SHP77 treated with DMSO at 0.1 percent for 48 hours (cell line): ENCODE data around the gene OR6C76.
"Not testable (repeated sequence)": the region's sequence is repeated elsewhere in the genome, so short reads cannot be mapped to it uniquely, and the experiment has no call there.

Experiments
- DNase-seq: peaks from one replicate; lab custom pipeline; 2025; lab: John Stamatoyannopoulos, UW

Gene OR6C76

DNA sequence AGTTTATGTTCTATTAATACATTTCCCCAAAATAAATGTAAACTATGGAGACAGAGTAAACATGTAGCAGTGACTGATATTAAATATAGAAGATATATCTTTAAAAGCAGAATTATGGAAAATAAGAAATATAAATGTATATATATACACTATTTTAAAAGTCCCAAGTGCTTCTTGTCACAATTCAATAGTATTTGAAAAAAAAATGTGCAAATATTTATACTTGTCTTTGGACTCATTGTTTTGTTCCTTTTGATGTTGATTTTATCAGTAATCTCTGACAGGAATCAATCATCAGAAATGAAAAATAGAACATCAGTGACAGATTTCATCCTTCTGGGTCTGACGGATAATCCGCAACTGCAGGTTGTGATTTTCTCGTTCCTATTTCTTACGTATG lies at the start of gene OR6C76:
Gene OR6C76 (plus strand): TSS at position 301 of the 400 bp plus-strand sequence. CDS start 0 bp downstream, at position 301.
- DNase-seq: no peak

DNA sequence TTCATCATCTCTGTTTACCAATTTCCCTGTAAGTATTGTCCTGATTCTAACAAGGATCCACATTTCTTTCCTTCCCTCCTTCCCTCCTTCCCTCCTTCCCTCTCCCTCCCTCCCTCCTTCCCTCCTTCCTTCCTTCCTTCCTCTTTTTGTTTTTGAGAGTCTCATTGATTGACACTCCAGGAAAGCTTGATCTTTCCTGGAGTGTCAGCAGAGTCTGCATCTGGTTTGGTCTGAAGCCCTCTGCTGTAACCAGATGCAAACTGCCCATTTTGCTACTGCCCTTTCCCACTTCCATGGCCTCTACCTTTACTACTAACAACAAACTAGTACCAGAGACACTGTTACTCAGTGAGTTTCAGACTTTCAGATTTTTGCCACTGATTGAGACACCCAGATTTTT lies 40.2 kb upstream of the OR6C76 start:
- DNase-seq: no peak

DNA sequence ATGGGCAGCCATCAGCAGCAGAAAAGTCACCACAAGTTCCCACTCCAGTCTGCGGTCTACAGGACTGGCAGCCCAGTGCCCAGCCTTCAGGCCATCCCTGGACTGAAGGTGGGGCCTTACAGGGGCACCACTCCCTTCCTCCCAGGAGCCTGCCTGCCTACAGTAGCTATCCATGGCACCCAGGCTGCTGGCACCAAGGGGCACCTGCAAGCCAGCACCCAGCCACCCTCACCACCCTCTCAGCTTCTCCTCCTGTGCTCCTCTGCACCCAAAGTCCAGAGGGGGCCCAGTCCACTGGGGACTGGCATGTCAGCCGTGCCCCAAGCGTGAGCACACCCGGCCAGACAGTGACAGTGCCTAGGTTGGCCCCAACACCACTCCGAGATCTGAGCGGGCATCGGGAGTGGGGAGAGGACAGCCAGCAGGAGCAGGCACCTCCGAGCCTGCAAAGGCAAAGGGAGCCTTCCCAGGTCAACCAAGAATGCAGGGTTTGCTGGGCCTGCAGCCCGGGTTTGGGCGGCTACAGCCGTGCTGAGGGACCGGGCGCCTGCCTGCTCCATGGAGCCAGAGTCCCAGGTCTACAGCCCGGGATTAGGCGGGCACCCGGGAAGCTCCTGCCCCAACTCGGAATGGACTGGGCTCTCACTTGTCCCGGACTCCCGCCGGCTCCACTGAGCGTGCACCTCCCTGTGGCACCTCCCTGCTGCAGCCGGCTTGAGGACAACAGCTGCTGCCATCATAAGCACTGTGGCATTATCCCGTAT lies 33.8 kb upstream of the OR6C76 start:
- DNase-seq: no peak

DNA sequence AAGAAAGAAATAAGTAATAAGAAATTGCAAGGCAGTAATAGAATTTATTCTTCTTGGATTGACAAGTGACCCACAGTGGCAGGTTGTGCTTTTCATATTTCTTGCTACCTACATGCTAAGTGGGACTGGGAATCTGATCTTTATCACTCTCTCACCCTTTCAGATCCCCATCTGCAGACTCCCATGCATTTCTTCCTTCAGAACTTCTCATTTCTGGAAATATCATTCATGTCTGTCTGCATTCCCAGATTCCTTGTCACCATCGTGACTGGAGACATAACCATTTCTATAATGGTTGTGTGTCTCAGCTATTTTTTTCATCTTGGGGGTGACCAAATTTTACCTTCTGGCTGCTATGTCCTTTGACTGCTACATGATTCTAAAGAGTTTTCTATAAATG lies 29.7 kb upstream of the OR6C76 start:
- no peak for DNase-seq

DNA sequence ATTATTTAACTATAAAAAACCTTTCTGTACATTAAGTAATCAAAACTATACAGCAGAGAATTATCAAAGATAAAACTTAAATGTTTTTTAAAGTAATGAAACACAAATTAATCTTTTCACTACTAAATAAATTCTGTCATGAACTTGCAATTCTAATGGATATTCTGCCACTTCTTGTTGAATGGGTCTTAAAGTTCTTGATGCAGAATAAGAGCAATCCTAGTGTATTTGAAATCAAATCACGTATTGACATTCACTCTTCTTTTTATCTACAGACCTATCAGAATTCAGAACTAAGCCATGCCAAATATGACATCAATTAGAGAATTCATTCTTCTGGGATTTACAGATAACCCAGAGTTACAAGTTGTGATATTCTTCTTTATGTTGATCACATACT lies 25.8 kb upstream of the OR6C76 start, which contains the start of gene OR6C65:
Gene OR6C65 (plus strand): TSS at position 301 of the 400 bp plus-strand sequence. CDS start 0 bp downstream, at position 301.
- no peak for DNase-seq

DNA sequence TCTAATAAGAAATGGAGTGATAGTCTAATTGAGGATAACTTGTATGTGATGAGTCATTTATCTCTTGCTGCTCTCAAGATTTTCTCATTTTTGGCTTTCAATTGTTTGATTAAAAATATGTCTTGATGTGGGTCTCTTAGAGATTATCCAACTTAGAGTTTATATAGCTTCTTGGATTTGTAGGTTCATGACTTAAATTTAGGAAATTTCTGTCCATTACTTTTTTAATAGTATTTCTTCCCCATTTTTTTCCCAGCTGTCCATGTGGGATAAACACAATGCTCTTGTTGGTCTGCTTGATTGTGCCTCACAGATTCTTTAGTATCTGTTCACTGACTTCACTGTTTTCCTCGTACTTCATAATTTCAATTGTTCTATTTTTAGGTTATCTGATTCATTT lies 18.2 kb upstream of the OR6C76 start:
- DNase-seq: no peak

DNA sequence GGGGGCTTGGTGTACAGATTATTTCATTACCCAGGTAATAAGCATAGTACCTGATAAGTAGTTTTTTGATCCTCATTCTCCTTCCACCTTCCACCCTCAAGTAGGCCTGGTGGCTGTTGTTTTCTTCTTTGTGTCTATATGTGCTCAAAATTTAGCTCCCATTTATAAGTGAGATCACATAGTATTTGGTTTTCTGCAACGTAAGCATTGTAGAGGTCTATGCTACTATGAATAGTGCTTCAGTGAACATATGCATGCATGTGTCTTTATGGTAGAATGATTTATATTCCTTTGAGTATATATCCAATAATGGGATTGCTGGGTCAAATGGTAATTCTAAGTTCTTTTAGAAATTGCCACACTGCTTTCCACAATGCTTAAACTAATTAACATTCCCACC lies 16.9 kb upstream of the OR6C76 start:
- DNase-seq: not testable (repeated sequence)

DNA sequence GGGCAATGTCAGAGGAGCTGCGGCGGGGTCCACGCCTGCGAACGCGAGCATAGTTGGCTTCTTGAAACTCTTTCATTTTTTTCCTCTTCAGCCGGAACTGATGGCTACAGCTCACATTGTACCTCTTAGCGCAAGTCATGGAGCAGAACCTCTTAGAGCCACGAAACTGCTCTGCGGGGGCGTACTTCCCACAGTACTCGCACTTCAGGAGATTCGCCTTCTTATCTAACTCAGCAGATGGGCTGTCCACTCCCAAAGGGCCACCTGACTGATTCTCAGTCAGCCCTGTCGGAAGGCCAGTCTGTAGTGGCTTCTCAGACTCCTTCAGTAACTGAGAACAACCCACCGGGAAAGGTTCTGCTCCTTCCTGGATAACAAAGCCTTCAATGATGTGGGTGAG lies 13.9 kb upstream of the OR6C76 start:
- not testable (repeated sequence) for DNase-seq

DNA sequence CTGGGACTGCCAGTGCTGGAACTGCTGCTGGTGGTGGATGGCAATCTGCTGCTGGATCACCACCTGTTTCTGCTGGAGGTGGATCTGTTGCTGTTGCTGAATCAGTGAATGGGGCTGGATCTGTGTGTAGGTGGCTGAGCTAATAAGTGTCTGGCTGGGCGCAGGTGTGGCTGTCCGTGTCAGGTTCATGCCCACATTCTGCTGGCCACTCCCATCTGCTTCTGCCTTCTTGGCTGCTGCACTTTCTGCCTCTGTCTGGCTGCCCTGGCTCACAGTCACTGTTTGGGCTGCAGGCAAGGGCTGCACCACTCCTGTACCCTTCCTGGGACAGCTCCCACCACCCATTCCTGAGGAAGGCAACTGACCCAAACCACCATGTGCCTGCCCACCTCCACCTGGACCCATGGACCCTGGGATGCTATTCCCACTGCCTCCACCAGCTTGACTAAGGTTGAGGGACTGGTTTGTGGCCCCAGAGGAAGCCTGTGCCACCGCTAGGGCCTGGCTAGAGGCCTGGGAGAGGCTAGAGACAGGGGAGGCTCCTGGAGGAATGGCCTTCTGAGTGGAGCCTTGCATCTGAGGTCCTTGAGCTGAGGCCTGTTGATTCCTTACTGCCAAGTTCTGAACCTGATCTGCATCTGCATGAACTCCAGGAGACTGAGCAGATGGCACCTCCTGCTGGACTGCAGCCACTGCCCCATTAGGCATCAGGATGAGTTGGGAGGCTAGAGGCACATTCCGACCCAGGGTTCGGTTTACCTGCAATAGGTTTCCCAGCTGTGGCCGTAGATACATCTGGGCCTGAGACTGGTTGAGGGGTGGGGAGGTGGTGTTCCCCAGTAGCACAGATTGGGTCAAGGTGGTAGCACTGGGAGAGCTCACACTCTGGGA lies 12.3 kb upstream of the OR6C76 start:
- DNase-seq: not testable (repeated sequence)

DNA sequence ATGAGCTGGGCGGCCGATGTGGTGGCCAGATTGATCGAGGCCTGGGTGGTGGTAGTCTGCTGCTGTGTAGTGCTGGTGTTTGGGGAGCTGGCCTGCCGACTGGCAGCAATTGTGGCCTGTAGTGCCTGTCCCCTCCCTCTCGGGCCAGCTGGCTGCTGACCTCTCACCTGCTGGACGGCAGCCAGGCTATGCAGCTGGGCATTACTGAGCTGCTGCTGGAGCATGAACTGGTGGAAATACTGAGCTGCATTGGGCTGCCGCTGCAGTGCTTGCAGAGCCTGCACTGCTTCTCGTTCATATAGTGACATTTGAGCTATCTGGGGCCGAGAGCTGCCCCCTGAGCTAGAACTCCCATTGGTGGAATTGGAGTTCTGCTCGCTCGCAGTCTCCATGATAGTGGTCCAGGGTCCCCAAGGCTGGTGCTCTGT lies 11.6 kb upstream of the OR6C76 start:
- not testable (repeated sequence) for DNase-seq

DNA sequence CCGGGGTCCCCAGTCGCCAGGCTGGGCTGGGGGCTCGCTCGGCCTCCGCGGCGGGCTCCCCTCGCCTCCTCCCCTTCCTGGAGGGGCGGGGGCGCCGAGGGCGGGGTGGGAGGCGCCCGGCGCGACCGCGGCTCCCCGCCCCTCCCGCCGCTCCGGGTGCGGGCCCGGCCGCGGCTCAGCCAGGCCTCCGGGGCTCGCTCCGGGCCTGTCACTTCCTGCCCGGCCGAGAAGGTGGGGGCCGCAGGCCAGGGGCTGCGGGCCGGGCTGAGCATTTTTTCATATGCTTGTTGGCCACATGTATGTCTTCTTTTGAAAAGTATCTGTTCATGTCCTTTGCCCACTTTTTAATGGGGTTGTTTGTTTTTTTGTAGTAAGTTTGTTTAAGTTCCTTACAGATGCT lies 11.2 kb upstream of the OR6C76 start:
- DNase-seq: not testable (repeated sequence)

DNA sequence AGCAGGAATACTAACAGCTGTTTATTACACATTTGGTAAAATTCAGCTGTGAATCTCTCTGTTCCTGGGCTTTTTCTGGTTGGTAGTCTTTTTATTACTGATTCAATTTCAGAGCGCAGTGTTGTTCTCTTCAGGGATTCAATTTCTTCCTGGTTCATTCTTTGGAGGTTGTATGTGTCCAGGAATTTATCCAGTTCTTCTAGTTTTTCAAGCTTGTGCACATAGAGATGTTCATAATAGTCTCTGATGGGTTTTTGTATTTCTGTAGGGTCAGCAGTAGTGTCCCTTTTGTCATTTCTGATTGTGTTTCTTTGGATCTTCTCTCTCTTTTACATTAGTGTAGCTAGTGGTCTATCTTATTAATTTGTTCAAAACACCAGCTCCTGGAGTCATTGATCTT lies 9.1 kb upstream of the OR6C76 start:
- DNase-seq: no peak

DNA sequence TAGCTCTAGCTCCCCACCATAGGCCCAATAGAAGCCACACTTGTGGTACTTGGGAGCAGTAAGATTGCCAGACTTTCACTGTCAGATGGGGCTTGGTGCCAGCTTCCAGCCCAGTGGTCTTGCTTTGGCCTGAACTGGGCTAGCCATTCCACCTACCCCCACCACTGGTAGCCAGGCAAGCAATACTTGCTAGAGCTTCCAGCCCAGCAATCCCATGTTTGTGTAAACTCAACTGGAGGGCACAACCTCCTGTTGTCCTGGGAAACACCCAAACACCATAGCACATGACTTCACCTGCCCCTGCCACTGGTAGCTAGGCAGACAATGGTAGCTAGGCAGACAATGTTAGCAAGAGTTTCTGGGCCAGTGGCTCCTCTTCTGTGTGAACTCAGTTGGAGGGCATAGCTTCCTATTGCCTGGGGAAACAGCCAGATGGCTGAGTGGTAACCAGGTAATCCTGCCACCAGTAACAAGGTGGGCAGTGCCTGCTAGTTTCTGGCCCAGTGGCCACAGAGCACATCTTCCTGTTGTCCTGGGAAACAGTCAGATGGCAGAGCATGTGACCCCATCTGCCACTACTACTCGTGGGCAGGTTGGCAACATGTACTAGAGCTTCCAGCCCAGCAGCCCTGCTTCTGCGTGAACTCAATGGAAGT lies 5.6 kb upstream of the OR6C76 start:
- DNase-seq: no peak

DNA sequence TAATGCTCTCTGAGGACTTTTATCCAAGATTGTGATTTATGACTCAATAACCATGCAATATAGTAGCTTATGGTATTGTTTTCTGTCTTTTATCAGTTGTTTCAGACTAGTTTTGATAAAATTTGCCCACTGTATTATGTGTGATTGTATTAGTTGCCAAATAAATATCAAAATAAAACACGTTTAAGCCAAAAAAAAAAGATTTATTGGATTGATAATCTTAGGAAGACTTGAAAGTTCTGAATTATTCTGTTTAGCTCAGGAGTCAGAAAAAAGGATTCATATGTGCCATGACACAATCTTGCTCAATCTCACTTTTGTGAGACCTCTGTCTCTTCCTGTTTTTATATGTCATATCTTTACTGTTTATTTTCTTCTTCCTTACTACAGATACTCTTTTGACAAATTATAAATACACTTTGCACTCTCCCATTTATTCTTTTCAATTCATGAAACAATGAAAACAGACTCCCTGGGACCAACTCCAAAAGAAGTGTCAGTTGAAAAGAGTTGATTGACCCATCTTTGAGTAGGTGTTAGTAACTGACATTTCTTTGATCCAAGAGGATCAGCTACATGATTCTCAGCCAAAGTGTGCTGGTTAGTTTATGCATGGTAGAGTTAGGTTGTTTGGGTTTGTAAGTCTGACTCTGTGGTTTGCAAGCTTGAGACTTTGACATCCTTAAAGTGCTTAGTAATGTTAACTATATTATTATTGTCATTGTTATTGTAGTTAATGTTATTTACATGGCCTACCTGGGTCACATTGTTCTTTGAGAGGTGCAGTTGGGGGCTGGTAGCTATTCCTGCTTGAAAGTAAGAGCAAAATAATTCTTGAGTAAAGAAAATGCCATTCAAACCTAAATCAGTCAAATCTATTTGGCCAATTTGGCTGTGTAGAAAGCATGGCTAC lies 2.5 kb downstream of the OR6C76 start:
- no peak for DNase-seq

DNA sequence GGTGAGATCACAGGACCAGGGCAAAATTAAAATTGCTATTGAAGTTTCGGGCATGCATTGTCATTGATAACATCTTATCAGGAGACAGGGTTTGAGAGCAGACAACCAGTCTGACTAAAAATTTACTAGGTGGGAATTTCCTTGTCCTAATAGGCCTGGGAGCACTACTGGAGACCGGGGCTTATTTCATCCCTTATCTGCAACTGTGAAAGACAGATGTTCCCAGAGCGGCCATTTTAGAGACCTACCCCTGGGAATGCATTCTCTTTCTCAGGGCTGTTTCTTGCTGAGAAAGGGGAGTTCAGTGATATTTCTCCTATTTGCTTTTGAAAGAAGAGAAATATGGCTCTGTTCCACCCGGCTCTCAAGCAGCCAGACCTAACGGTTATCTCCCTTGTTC lies 15.2 kb downstream of the OR6C76 start:
- not testable (repeated sequence) for DNase-seq

DNA sequence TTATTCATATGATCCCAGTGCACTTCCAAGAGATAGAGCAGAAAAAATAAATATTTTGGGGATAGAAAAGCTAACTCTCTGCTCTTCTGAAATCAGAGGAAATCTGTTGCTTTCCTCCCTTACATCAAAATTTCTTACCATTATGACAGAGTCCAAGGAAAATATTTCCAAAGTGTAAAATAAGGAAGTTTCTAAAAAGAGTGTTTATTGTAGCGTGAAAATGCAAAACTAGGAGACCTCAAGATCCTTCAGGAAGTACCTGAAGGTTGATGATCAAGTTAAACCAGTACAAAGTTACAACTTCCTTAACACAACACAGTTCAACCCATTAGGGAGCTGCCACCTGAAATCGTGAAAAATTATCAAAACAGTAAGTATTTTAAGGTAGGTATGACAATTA lies 17.7 kb downstream of the OR6C76 start, which contains the start of gene OR6C2:
Gene OR6C2 (plus strand): TSS at position 301 of the 400 bp plus-strand sequence. CDS start 8,138 bp downstream, outside the sequence.
- no peak for DNase-seq

DNA sequence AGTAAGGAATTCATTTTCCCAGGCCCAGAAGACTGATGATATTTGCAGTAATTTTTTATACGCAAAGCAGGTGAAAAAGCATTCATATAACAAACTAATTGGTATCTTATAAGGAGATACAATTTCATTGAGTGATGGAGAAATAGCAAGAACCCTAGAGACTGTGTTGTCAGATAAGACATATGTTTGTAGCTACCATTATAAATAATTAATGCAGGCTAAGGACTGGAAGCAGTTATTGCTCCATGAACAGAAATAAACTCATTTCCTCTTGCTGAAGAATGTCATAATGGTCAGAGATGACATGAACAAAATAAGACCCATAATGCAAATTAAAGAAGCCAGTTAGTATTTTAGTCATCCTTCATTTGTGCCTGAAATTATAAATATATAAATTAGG lies 19.3 kb downstream of the OR6C76 start:
- no peak for DNase-seq

DNA sequence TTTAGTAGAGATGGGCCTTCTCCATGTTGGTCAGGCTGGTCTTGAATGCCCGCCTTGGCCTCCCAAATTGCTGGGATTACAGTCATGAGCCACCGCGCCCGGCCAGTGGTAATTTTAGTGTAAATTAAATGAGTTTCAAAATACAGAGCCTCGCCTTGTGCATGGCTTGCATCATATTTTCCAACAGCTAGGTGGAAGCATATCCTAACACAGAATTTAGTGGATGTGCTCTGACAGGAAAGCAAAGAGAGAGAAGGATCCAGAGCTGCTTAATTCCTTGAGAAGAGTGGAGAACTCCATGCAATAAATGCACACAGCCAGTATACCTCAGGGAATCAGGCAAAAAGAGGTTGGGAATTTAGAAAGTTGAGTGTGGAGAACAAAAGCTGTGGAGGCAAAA lies 20.3 kb downstream of the OR6C76 start:
- DNase-seq: no peak

DNA sequence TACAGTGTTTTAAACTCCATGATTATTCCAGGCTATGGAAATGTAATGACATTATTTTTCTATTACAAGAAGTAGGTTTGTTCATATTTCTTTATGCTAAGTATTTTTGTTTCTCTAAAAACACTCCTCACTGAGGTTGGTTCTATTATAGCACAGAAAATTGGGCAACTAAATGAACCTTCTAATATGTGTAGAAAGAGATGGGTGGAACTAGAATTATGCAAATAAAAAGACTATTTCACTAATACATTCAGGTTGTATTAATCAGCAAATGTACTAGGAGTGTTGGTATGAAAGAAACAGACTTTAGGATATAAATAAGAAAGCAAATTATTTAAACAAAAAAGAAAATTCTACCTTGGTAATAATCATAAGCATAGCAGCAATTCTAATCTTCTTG lies 22.8 kb downstream of the OR6C76 start:
- DNase-seq: no peak

DNA sequence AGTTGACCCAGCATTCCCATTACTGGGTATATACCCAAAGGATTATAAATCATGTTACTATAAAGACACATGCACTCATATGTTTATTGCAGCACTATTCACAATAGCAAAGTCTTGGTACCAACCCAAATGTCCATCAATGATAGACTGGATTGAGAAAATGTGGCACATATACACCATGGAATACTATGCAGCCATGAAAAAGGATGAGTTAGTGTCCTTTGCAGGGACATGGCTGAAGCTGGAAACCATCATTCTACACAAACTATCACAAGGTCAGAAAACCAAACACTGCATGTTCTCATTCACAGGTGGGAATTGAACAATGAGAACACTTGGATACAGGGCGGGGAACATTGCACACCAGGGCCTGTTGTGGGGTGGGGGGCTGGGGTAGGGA lies 38.9 kb downstream of the OR6C76 start:
- not testable (repeated sequence) for DNase-seq

DNA sequence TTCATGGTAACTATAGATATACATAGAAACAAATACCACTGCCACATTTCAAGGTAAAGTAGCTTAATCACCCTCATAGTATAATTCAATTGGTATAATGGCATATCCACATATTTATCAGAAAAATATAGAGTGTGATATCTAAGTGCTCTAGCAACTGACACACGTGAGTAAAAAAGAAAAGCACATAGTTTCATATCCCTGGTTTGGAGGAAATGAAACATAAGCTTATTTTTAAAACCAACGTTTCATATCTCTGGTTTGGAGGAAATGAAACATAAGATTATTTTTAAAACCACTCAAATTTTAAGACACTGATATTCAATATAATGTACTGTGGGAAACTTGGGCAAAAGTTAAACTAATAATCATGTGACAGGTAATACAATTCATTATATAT lies 41.8 kb downstream of the OR6C76 start:
- no peak for DNase-seq
